Measurements from ENCODE around the gene IGSF9.
A peak's percentile ranks its signal among the peaks of the same experiment; 100 is the strongest.

Gene IGSF9
- long read RNA-seq, donor 1, full-length matches to known transcripts: 1 of 1 reads
- long read RNA-seq, donor 1, partial matches to known transcripts: 0 of 1 reads
- long read RNA-seq, donor 1, other reads (novel, unspliced or antisense): 0 of 1 reads
- long read RNA-seq, donor 2: 0 reads
- long read RNA-seq, donor 3: 0 reads
- long read RNA-seq, donor 4, partial matches to known transcripts: 6 of 6 reads
- long read RNA-seq, donor 4, other reads (novel, unspliced or antisense): 0 of 6 reads
- long read RNA-seq, donor 5, partial matches to known transcripts: 13 of 13 reads
- long read RNA-seq, donor 5, other reads (novel, unspliced or antisense): 0 of 13 reads
- long read RNA-seq, donor 6, partial matches to known transcripts: 16 of 16 reads
- long read RNA-seq, donor 6, other reads (novel, unspliced or antisense): 0 of 16 reads
- long read RNA-seq, donor 7, partial matches to known transcripts: 23 of 23 reads
- long read RNA-seq, donor 7, other reads (novel, unspliced or antisense): 0 of 23 reads
- long read RNA-seq, donor 8, full-length matches to known transcripts: 1 of 6 reads
- long read RNA-seq, donor 8, partial matches to known transcripts: 5 of 6 reads
- long read RNA-seq, donor 8, other reads (novel, unspliced or antisense): 0 of 6 reads

GRCh38 chr1:159945483-159946241 is at the start of gene IGSF9:
IGSF9 (minus strand) TSS chr1:159945613; CDS start chr1:159943454, 2,159 bp downstream.
- peak; percentile 93 for DNase-seq

- DNase-seq: no peak
Observed at GRCh38 chr1:159994896-159995295, 49.5 kb upstream of the IGSF9 start.

- no peak for DNase-seq
Observed at GRCh38 chr1:159993911-159994310, 48.5 kb upstream of the IGSF9 start.

- no peak for DNase-seq
Observed at GRCh38 chr1:159992161-159992560, 46.7 kb upstream of the IGSF9 start.

GRCh38 chr1:159991513-159991912 is 46.1 kb upstream of the IGSF9 start:
- no peak for DNase-seq

GRCh38 chr1:159990005-159990404 is 44.6 kb upstream of the IGSF9 start:
- DNase-seq: no peak

- no peak for DNase-seq
Observed at GRCh38 chr1:159989581-159989980, 44.2 kb upstream of the IGSF9 start.

GRCh38 chr1:159988006-159988405 is 42.6 kb upstream of the IGSF9 start:
- no peak for DNase-seq

- DNase-seq: no peak
Observed at GRCh38 chr1:159987186-159987585, 41.8 kb upstream of the IGSF9 start.

- no peak for DNase-seq
Observed at GRCh38 chr1:159986531-159986930, 41.1 kb upstream of the IGSF9 start.

- no peak for DNase-seq
Observed at GRCh38 chr1:159986093-159986492, 40.7 kb upstream of the IGSF9 start.

- no peak for DNase-seq
Observed at GRCh38 chr1:159985473-159985872, 40.1 kb upstream of the IGSF9 start.

GRCh38 chr1:159983681-159984080 is 38.3 kb upstream of the IGSF9 start:
- no peak for DNase-seq

- DNase-seq: no peak
Observed at GRCh38 chr1:159982280-159982679, 36.9 kb upstream of the IGSF9 start.

GRCh38 chr1:159981351-159982055 is 36.1 kb upstream of the IGSF9 start:
- no peak for DNase-seq

- no peak for DNase-seq
Observed at GRCh38 chr1:159980786-159981185, 35.4 kb upstream of the IGSF9 start.

GRCh38 chr1:159980076-159980475 is 34.7 kb upstream of the IGSF9 start:
- DNase-seq: no peak

GRCh38 chr1:159979257-159979656 is 33.8 kb upstream of the IGSF9 start:
- DNase-seq: no peak

GRCh38 chr1:159978107-159978398 is 32.6 kb upstream of the IGSF9 start:
- DNase-seq: no peak

GRCh38 chr1:159977364-159978106 is 32.1 kb upstream of the IGSF9 start:
- no peak for DNase-seq

- DNase-seq: no peak
Observed at GRCh38 chr1:159974350-159974965, 29.0 kb upstream of the IGSF9 start.
